ENCODE results near the gene EPB41L4B.

Gene EPB41L4B

GRCh38 chr9:109263358-109263757 is 57.5 kb downstream of the EPB41L4B start:
- in situ Hi-C loops (cut with MboI; ENCODE audit: low sequenced_read_pairs, unreplicated experiment): no loop called here
- no peak for TF ChIP-seq CTCF (IDR thresholded peaks at IDR 0.05; ENCODE audit: borderline replicate concordance, control extremely low read depth, extremely low read depth, insufficient read depth, missing control alignments)
- no peak for DNase-seq (ENCODE audit: low spot score)

GRCh38 chr9:109258481-109259302 is 62.2 kb downstream of the EPB41L4B start:
- no peak for DNase-seq (ENCODE audit: low spot score)
- TF ChIP-seq CTCF (IDR thresholded peaks at IDR 0.05; ENCODE audit: borderline replicate concordance, control extremely low read depth, extremely low read depth, insufficient read depth, missing control alignments): no peak
- in situ Hi-C loops (cut with MboI; ENCODE audit: low sequenced_read_pairs, unreplicated experiment): no loop called here

- TF ChIP-seq CTCF (IDR thresholded peaks at IDR 0.05; ENCODE audit: borderline replicate concordance, control extremely low read depth, extremely low read depth, insufficient read depth, missing control alignments): no peak
- in situ Hi-C loops (cut with MboI; ENCODE audit: low sequenced_read_pairs, unreplicated experiment): no loop called here
- no peak for DNase-seq (ENCODE audit: low spot score)
These were observed 64.5 kb downstream of the EPB41L4B start for GRCh38 chr9:109256336-109256735.

GRCh38 chr9:109255394-109255793 is 65.5 kb downstream of the EPB41L4B start:
- in situ Hi-C loops (cut with MboI; ENCODE audit: low sequenced_read_pairs, unreplicated experiment): no loop called here
- no peak for DNase-seq (ENCODE audit: low spot score)
- TF ChIP-seq CTCF (IDR thresholded peaks at IDR 0.05; ENCODE audit: borderline replicate concordance, control extremely low read depth, extremely low read depth, insufficient read depth, missing control alignments): no peak

GRCh38 chr9:109254317-109254716 is 66.5 kb downstream of the EPB41L4B start:
- in situ Hi-C loops (cut with MboI; ENCODE audit: low sequenced_read_pairs, unreplicated experiment): no loop called here

GRCh38 chr9:109253637-109254284 is 67.1 kb downstream of the EPB41L4B start:
- no peak for DNase-seq (ENCODE audit: low spot score)
- in situ Hi-C loops (cut with MboI; ENCODE audit: low sequenced_read_pairs, unreplicated experiment): no loop called here
- TF ChIP-seq CTCF (IDR thresholded peaks at IDR 0.05; ENCODE audit: borderline replicate concordance, control extremely low read depth, extremely low read depth, insufficient read depth, missing control alignments): no peak

More at GRCh38 chr9:109254317-109254716, 66.5 kb downstream of the EPB41L4B start:
- no peak for TF ChIP-seq CTCF (IDR thresholded peaks at IDR 0.05; ENCODE audit: borderline replicate concordance, control extremely low read depth, extremely low read depth, insufficient read depth, missing control alignments)
- no peak for DNase-seq (ENCODE audit: low spot score)
